Sciatic nerve (tissue), 2 donors: Measurements from ENCODE around the gene SLC2A13. TPM values are rescaled to one million over a fixed set of nuclear protein-coding genes. Genes with fewer than 3 reads are reported as not detected.
A peak's percentile ranks its signal among the peaks of the same experiment; 100 is the strongest.
"Not testable (repeated sequence)": the region's sequence is repeated elsewhere in the genome, so short reads cannot be mapped to it uniquely, and the experiment has no call there.

Source experiments
- ATAC-seq: fragments of 200-7000 bp; cut with Tn5 transposase; one replicate; pipeline ENCODE4 v1.9.1; 2020; ENCODE audit warnings: mild to moderate bottlenecking, moderate library complexity
- DNase-seq: peaks from one replicate; pipeline ENCODE4 v3.0.0-alpha.2; 2020; ENCODE audit warnings: low spot score
- intact Hi-C: fragments of 100-400 bp; cut with DNase I; formaldehyde crosslinking; loops from one replicate; pipeline ENCODE4 v1.14.2; 2022
- total RNA-seq: library from RNA; stranded (reverse); fragmentation: NEBNext Ultra II Directional; extraction: Animal tissue kit (Norgen Biotek cat#: 25700); gene quantifications from one replicate; pipeline ENCODE4 v1.2.1, GENCODE V29; 2021
- donor health status: DM: no; HTN: no; CAD: no.
- donor health status: DM: no; HTN: no; CAD: no.

The SLC2A13 gene
- total RNA-seq, 1 donor from 2014 or later = 12.7 TPM

DNA sequence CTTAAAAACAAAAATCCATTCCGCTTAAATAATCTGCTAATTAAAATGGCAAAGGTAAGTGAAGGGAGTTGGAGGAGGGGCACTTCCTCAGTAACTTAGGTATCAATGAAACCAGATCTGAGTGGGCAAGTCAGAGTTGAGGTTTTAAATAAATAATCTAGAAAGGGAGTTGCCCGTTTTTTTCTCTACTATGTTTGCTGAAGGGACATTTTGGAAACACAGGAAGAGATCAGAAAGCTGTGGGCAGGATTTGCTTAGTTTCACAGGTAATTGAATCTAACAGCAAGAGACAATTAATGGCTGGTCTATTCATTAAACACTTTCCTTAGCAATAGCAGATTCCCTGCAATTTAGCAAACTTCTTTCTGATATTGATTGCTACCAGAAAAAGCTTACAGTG, 300.2 kb downstream of the SLC2A13 start:
- ATAC-seq = no peak
- DNase-seq = no peak
- intact Hi-C loops = no loop called here

GRCh38 chr12:39804898-39805297, 301.0 kb downstream of the SLC2A13 start:
- ATAC-seq (no peak), DNase-seq (no peak)
- intact Hi-C loops = no loop called here

- DNase-seq = no peak
- no peak for ATAC-seq
- intact Hi-C loops = no loop called here
Measured at GRCh38 chr12:39804479-39804878, 301.4 kb downstream of the SLC2A13 start.

DNA sequence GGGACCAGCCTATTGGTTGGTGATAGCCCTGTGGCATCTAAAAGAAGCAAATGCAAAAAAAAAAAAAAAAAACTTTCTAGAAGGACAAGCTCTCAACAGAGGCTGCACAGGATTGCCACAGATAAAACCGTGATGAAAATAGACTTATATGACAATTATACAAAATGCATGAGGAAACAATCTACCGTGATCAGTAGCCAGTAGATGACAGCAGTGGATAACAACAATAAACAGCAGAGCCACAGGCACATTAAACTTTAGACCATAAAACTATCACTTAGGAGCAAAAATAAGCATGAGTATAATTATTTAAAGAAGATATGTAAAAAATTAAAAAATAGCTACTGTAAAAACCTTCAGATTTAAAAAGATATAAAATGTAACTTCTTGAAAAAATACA, 302.7 kb downstream of the SLC2A13 start:
- no peak for DNase-seq
- intact Hi-C loops = no loop called here
- no peak for ATAC-seq

DNA sequence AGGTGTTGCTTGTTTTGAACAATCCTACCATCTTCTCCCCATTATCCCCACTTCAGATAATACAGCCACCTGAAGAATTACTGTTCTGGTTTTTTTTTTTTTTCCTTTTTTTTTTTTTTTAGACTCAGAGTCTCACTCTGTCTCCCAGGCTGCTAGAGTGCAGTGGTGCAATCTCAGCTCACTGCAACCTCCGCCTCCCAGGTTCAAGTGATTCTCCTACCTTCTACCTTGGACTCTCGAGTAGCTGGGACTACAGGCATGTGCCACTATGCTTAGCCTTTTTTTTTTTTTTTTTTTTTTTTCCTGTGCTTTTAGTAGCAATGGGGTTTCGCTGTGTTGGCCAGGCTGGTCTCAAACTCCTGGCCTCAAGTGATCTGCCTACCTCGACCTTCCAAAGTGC, 306.9 kb downstream of the SLC2A13 start:
- intact Hi-C loops = no loop called here
- ATAC-seq (no peak), DNase-seq (no peak)

DNA sequence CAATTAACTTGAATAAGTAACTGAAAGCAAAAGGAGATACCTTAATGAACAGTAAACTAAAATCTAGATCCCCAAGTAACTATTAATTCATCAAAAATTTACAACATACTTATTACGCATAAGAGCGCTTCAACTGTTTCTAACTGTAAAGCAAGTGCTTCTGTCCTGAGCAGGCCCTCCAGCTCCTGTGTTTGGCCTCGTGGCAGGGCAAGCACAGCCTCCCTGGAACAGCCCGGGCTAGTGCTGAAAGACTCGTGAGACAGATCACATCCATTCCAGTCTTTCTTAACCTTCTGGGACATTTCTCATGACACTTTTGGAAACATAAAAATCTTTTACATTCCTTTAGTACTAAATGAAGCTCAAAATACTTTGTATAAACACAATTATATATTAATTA, 307.5 kb downstream of the SLC2A13 start:
- no peak for ATAC-seq
- intact Hi-C loops = no loop called here

GRCh38 chr12:39795481-39795880, 310.4 kb downstream of the SLC2A13 start:
- ATAC-seq (no peak), DNase-seq (no peak)
- intact Hi-C loops = no loop called here

More for the DNA sequence above, 307.5 kb downstream of the SLC2A13 start:
- no peak for DNase-seq

DNA sequence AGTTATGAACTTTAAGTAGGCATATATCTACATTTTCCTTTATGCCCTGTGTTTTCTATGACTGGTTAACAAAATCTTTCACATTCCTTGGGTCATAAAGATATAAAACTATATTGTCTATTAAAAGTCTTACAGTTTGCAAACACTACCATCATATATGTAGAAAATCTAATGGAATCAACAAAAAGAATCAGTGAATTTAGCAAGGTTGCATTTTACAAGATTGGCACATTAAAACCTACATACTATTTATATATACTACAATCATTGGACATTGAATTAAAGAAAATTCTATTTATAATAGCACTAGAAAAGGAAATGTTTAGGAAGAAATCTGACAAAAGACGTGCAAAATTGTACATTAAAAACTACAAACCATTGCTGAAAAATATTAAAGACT, 312.9 kb downstream of the SLC2A13 start:
- no peak for ATAC-seq
- no peak for DNase-seq
- intact Hi-C loops = no loop called here

- no peak for DNase-seq
- ATAC-seq = no peak
- intact Hi-C loops = no loop called here
Measured at GRCh38 chr12:39788239-39788638, 317.6 kb downstream of the SLC2A13 start.

GRCh38 chr12:39785814-39786213, 320.1 kb downstream of the SLC2A13 start:
- intact Hi-C loops, DNase-seq, ATAC-seq: not testable (repeated sequence)

DNA sequence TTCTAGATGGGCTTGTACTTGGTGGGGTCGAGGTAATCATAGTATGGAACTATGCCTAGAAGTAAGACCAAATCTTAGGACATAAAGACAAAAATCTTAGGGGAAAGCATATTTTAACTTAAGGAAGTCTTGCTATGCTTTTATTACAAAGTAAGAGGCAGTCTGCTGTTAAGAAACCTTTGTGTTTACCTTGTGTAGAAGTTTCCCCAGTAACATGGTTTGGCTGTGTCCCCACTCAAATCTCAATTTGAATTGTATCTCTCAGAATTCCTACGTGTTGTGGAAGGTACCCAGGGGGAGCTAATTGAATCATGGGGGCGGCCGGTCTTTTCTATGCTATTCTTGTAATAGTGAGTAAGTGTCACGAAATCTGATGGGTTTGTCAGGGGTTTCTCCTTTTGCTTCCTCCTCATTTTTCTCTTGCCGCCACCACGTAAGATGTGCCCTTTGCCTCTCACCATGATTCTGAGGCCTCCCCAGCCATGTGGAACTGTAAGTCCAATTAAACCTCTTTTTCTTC, 323.8 kb downstream of the SLC2A13 start:
- no peak for ATAC-seq
- intact Hi-C loops = no loop called here
- no peak for DNase-seq

GRCh38 chr12:39780913-39781446, 324.9 kb downstream of the SLC2A13 start:
- no peak for ATAC-seq
- DNase-seq = no peak
- intact Hi-C loops = no loop called here

DNA sequence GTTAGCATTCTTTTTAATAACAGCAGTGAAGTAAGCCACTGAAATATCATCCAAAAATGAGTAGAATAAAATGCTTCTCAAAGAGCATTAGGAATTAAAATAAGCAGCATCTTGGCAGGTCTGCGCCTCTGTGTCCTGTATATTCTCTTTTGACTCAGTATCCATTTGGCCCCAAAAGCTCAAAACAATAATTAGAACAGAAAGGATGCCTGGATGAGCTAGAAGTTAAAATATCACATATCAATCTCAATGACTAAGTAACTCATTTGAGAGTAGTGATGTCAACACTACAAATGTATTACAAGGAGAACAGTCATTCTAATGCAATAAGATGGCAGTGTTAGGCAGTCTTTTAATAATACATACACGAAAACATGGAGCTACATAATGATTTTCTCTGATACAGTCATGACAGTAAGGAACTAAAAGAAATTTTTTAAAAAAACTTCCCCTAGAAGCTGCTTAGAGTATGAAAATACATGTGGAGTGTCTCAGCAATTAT, 325.4 kb downstream of the SLC2A13 start:
- intact Hi-C loops = no loop called here
- no peak for DNase-seq
- no peak for ATAC-seq

GRCh38 chr12:39779768-39780340, 326.0 kb downstream of the SLC2A13 start:
- no peak for ATAC-seq
- intact Hi-C loops = no loop called here
- no peak for DNase-seq

GRCh38 chr12:39777465-39777864, 328.4 kb downstream of the SLC2A13 start:
- no peak for ATAC-seq
- intact Hi-C loops = no loop called here
- no peak for DNase-seq

DNA sequence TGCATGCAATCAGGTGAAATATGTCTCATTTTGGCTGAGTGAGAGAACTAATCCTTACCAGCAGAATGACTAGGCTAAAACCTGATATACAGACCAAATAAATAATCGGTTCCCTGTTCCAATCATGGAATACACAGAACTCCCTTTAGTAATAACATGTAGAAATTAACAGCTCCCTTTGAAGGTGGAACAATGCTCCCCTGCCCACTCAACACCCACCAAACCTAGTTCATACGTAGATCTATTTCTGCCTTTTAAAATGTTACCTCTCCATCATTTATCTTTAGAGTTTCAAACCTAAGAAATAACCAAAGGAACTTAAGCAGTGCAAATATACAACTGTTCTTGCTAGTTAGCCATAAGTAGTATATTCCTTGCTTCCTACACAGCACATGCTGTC, 332.6 kb downstream of the SLC2A13 start:
- intact Hi-C loops = no loop called here
- ATAC-seq (no peak), DNase-seq (no peak)

DNA sequence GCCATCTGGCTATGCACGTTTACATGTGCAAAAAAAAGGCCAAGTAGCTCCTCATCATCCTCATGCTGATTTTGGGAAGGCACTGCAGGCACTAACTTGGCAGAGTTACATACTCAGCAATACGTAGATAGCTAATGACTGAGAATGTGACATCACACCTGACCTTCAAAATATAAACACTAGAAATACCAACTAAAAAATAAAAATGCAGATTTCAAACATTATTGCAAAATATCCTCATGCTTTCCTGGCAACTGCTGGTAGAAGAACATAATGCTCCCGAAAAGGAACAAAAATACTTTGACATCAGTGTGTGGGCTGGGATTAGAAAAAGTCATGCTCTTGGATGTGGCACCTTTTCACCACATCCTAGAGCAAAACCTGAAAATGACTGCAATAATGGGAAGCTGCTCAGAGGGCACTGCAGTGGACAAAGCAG, 333.0 kb downstream of the SLC2A13 start:
- no peak for ATAC-seq
- intact Hi-C loops = no loop called here
- no peak for DNase-seq

DNA sequence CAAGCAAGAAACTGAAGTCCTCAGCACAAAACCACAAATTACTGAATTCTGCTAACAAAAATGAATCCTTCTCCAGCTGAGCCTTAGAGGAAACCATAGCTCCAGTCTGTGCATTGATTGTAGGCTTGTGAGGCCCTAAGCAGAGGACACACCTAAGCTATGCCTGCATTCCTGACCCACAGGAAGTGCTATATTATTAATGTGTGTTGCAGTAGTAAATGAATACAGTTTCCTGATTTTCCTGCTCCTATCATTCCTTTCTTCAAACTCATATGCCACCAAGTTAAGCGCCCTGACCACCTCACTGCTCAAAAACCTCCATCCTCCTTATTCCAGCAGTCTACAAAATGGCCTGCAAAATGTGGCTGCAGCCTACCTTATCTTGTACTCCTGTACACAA, 334.4 kb downstream of the SLC2A13 start:
- no peak for DNase-seq
- no peak for ATAC-seq
- intact Hi-C loops = no loop called here

GRCh38 chr12:39764944-39765560, 340.8 kb downstream of the SLC2A13 start:
- no peak for DNase-seq
- intact Hi-C loops = no loop called here
- ATAC-seq = peak; percentile 67

DNA sequence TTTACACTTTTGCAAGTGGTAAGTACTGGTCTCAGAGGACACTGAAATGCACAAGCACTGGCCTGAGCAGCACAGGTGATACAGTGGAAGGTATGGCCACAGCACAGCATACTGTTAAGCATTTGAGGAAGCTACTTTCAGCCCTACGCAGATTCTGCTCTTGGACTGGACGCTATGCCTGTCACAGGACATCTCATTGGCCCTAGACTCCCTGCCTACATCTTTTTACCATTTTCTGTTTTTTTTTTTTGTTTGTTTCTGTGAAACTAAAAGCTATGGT, 342.1 kb downstream of the SLC2A13 start:
- ATAC-seq = no peak
- intact Hi-C loops = no loop called here
- DNase-seq = no peak
